ENCODE data around the gene FDX1. TPM values are rescaled to one million over a fixed set of nuclear protein-coding genes. Genes with fewer than 3 reads are reported as not detected.
A peak's percentile ranks its signal among the peaks of the same experiment; 100 is the strongest.

FDX1 gene
- total and polyA plus RNA-seq, 2 of the 13 experiments (the other 11 are each of a cell fraction or from before 2014, with no cell fraction given), result 4.5 to 13.1 TPM

DNA sequence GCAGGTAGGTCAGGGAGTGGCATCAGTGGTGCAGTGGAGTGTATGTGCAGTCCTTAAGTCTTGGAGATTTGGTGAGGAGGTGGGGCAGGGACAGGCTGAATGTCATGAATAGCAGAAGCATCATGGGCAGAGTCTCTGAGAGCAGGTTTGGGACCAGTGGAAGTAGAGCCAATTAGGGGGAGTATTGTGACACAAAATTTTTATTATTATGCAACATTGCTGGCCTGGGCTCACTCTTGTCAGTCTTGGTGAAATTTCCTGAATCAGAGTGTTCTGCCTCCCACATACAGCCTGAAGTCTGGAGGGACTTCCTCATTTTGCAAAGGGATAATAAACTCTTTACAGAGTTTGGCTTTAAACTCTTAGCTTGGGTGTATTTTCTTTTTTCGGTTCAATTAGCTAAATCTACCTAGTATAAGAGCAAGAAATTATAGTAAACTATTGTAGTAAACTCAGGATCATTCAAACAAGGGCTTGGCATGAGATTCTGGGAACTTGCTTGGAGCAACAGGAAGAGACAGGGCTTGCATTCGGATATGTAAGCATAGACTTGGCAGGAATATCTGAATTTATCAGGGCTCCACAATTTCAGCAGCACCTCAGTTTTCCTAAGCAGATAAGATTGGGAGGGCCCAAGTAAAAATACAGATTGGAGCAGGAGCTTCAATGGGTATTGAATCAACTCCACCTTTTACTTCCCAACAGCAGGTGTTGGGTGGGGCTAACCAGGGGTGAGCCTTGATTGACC, 67.7 kb downstream of the FDX1 start:
- intact Hi-C loops (cut with micrococcal nuclease; ENCODE audit: unreplicated experiment) (no loop called here), in situ Hi-C loops (cut with HindIII; ENCODE audit: extremely low pct_ligation_motif_present, low pct_unique_long_range_greater_than_20kb) (no loop called here)
- ATAC-seq (no peak), DNase-seq (ENCODE audit: low spot score) (no peak), FAIRE-seq (no peak)
- no TSS peak for BruUV-seq (replicated peaks)
- Histone ChIP-seq H4K20me1 (ENCODE audit: insufficient read depth, low read length) (no peaks in the 10 kb centered on the region), H3K4me3 (replicated peaks in 1 of 3; ENCODE audit: insufficient read depth in 1 of 3, low read depth in 2 of 3, low read length in 3 of 3) (no peak overlapping the region), H2AFZ (ENCODE audit: low read length) (no peak overlapping the region), H3K9me3 (ENCODE audit: low read length) (no peaks in the 10 kb centered on the region), H3K27me3 (ENCODE audit: control insufficient read depth in 1 of 2, insufficient read depth in 2 of 2, low read length in 2 of 2) (peaks cover 0 to 4% of the 10 kb centered on the region in 2 experiments; a peak in 1 of 5 replicates), H3K9ac (ENCODE audit: insufficient read depth, low read depth, low read length) (no peak overlapping the region), H3K4me1 (ENCODE audit: insufficient read depth, low read length) (no peaks in the 10 kb centered on the region), H3K27ac (ENCODE audit: extremely low read length, insufficient read depth, low read length) (no peak overlapping the region), H3K79me2 (ENCODE audit: insufficient read depth, low read length) (no peaks in the 10 kb centered on the region), H3K4me2 (ENCODE audit: low read depth, low read length) (no peak overlapping the region), H3K36me3 (replicated peaks in 1 of 2; ENCODE audit: control insufficient read depth in 1 of 2, insufficient read depth in 2 of 2, low read length in 2 of 2) (no peaks in the 10 kb centered on the region)
- 0% methylated on average over 2 of the region's 2 CpGs for WGBS (ENCODE audit: low lambda C conversion rate)
- TF ChIP-seq ZNF430 (CRISPR knock-in tag; IDR thresholded peaks at IDR 0.05) (no peak), CEBPB (IDR thresholded peaks at IDR 0.05; ENCODE audit: borderline replicate concordance, low read depth, low read length) (peak; percentile 47; the same call in 1 of the 2 replicates)
- ChIA-PET POLR2A (no interaction called here), CTCF (ENCODE audit: low intra/inter-chr PET ratio, low total read pairs) (no interaction called here)

DNA sequence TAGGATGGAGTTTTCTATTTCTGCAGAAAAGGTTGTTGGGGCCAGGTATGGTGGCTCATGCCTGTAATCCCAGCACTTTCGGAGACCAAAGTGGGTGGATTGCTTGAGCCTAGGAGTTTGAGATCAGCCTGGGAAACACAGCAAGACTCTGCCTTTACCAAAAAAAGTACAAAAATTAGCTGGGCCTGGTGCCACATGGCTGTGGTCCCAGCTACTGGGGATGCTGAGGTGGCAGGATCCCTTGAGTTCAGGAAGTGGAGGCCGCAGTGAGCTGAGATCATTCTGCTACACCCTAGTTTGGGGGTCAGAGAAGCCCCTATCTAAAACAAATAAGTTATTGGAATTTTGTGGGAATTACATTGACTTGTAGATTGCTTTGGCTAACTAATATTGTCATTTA, 71.7 kb downstream of the FDX1 start:
- ChIA-PET CTCF (ENCODE audit: low intra/inter-chr PET ratio, low total read pairs) (no interaction called here), POLR2A (no interaction called here)
- H4K20me1 ChIP-seq (ENCODE audit: insufficient read depth, low read length), result no peaks in the 10 kb centered on the region
- BruUV-seq (replicated peaks), result no TSS peak
- no peak for FAIRE-seq
- H3K27me3 ChIP-seq (ENCODE audit: control insufficient read depth in 1 of 2, insufficient read depth in 2 of 2, low read length in 2 of 2), result no peaks in the 10 kb centered on the region
- no peak overlapping the region for H3K4me2 ChIP-seq (ENCODE audit: low read depth, low read length)
- WGBS (ENCODE audit: low lambda C conversion rate), result 16% methylated on average over 2 of the region's 2 CpGs
- H3K4me1 ChIP-seq (ENCODE audit: insufficient read depth, low read length), result no peaks in the 10 kb centered on the region
- in situ Hi-C loops (cut with HindIII; ENCODE audit: extremely low pct_ligation_motif_present, low pct_unique_long_range_greater_than_20kb), result no loop called here
- H3K79me2 ChIP-seq (ENCODE audit: insufficient read depth, low read length), result no peaks in the 10 kb centered on the region
- H3K27ac ChIP-seq (ENCODE audit: extremely low read length, insufficient read depth, low read length), result no peak overlapping the region
- H2AFZ ChIP-seq (ENCODE audit: low read length), result no peak overlapping the region
- no peaks in the 10 kb centered on the region for H3K36me3 ChIP-seq (replicated peaks in 1 of 2; ENCODE audit: control insufficient read depth in 1 of 2, insufficient read depth in 2 of 2, low read length in 2 of 2)
- intact Hi-C loops (cut with micrococcal nuclease; ENCODE audit: unreplicated experiment), result no loop called here
- no peaks in the 10 kb centered on the region for H3K9me3 ChIP-seq (ENCODE audit: low read length)
- ATAC-seq, result no peak
- no peak overlapping the region for H3K4me3 ChIP-seq (replicated peaks in 1 of 3; ENCODE audit: insufficient read depth in 1 of 3, low read depth in 2 of 3, low read length in 3 of 3)
- no peak overlapping the region for H3K9ac ChIP-seq (ENCODE audit: insufficient read depth, low read depth, low read length)
- no peak for DNase-seq (ENCODE audit: low spot score)
- TF ChIP-seq HES4 (CRISPR knock-in tag; IDR thresholded peaks at IDR 0.05; ENCODE audit: borderline replicate concordance) (no peak), ZNF652 (CRISPR knock-in tag; IDR thresholded peaks at IDR 0.05; ENCODE audit: borderline replicate concordance, low read depth) (no peak), HNF4A (CRISPR knock-in tag; IDR thresholded peaks at IDR 0.05) (no peak), GLI4 (CRISPR knock-in tag; IDR thresholded peaks at IDR 0.05; ENCODE audit: borderline replicate concordance) (no peak), RNF2 (conservative IDR thresholded peaks at IDR 0.05; ENCODE audit: low read depth) (no peak), XBP1 (CRISPR knock-in tag; IDR thresholded peaks at IDR 0.05) (no peak), IRF2 (CRISPR knock-in tag; IDR thresholded peaks at IDR 0.05) (no peak), KAT2B (IDR thresholded peaks at IDR 0.05; ENCODE audit: borderline replicate concordance, low read depth, low read length) (no peak)
- TF ChIP-seq, protein P1, sequence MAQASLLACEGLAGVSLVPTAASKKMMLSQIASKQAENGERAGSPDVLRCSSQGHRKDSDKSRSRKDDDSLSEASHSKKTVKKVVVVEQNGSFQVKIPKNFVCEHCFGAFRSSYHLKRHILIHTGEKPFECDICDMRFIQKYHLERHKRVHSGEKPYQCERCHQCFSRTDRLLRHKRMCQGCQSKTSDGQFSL (CRISPR knock-in tag; IDR thresholded peaks at IDR 0.05), result no peak
- TF ChIP-seq, protein P2, sequence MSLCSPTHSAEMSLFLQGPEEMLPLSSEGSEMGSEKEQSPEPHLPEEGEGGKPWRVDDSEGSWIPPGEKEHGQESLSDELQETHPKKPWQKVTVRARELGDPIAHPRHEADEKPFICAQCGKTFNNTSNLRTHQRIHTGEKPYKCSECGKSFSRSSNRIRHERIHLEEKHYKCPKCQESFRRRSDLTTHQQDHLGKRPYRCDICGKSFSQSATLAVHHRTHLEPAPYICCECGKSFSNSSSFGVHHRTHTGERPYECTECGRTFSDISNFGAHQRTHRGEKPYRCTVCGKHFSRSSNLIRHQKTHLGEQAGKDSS (CRISPR knock-in tag; IDR thresholded peaks at IDR 0.05; ENCODE audit: borderline replicate concordance, low read depth), result no peak
- TF ChIP-seq, protein P3, sequence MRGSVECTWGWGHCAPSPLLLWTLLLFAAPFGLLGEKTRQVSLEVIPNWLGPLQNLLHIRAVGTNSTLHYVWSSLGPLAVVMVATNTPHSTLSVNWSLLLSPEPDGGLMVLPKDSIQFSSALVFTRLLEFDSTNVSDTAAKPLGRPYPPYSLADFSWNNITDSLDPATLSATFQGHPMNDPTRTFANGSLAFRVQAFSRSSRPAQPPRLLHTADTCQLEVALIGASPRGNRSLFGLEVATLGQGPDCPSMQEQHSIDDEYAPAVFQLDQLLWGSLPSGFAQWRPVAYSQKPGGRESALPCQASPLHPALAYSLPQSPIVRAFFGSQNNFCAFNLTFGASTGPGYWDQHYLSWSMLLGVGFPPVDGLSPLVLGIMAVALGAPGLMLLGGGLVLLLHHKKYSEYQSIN (CRISPR knock-in tag; IDR thresholded peaks at IDR 0.05; ENCODE audit: borderline replicate concordance), result no peak
- TF ChIP-seq, protein P4, sequence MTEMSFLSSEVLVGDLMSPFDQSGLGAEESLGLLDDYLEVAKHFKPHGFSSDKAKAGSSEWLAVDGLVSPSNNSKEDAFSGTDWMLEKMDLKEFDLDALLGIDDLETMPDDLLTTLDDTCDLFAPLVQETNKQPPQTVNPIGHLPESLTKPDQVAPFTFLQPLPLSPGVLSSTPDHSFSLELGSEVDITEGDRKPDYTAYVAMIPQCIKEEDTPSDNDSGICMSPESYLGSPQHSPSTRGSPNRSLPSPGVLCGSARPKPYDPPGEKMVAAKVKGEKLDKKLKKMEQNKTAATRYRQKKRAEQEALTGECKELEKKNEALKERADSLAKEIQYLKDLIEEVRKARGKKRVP (CRISPR knock-in tag; IDR thresholded peaks at IDR 0.05), result no peak

Measured in HepG2 (cell line).